GM12878 (cell line): Measurements from ENCODE around the gene FZR1. TPM values are rescaled to one million over a fixed set of nuclear protein-coding genes. Genes with fewer than 3 reads are reported as not detected.

Experiments
- ATAC-seq: fragments of 200-7000 bp; cut with Tn5 transposase; 3 replicates; pipeline ENCODE4 v1.9.1; 2020; ENCODE audit warnings: mild to moderate bottlenecking, moderate library complexity
- BruUV-seq: library from RNA; stranded (reverse); fragments of 400-500 nt; replicated peaks from 2 replicates; lab custom pipeline; 2021; lab: Mats Ljungman, UMichigan
- CTCF ChIA-PET: fragments of 300-600 bp; sonication (Branson Sonifier 250); formaldehyde crosslinking; extraction: SDS; loops from one replicate; lab custom pipeline; 2021; ENCODE audit warnings: inconsistent platforms; lab: Yijun Ruan, JAX
- POLR2A ChIA-PET: fragments of 350-600 bp; formaldehyde crosslinking; extraction: SDS; loops from one replicate; lab custom pipeline; 2021; ENCODE audit warnings: inconsistent platforms; lab: Charles Lee
- RAD21 ChIA-PET: fragments of 300-600 bp; sonication (Branson Sonifier 250); formaldehyde crosslinking; loops from one replicate; lab custom pipeline; 2023; ENCODE audit warnings: antibody characterized with exemption; ENCODE audit not compliant: unreplicated experiment; lab: Charles Lee
- SMC1A ChIA-PET: fragments of 300-600 bp; sonication (Branson Sonifier 250); formaldehyde crosslinking; loops from one replicate; lab custom pipeline; 2023; ENCODE audit not compliant: unreplicated experiment, uncharacterized antibody; lab: Charles Lee
- DNase-seq: peaks from one replicate; pipeline ENCODE4 v3.0.0-alpha.2; 2011; ENCODE audit warnings: low read depth, low spot score
- FAIRE-seq: peaks from 3 replicates; lab custom pipeline; 2011; peaks lifted over from hg19 to GRCh38; lab: Jason Lieb, UNC
- H2AFZ ChIP-seq: 2 replicates; pipeline ENCODE4 v1.6.0; 2011; ENCODE audit warnings: low read depth, low read length, control low read depth; ENCODE audit not compliant: control insufficient read depth
- H3K27ac ChIP-seq: 2 replicates; pipeline ENCODE4 v1.5.1; 2011; ENCODE audit warnings: control low read depth; ENCODE audit not compliant: control insufficient read depth, insufficient read depth
- H3K27me3 ChIP-seq, 2 experiments: replicated peaks in 1 of 2; 2 replicates each; pipeline versions ENCODE4 v1.6.0 to v1.6.1; 2011; ENCODE audit warnings: low read length in 1 of 2; ENCODE audit not compliant: control insufficient read depth in 2 of 2, insufficient read depth in 2 of 2
- H3K36me3 ChIP-seq, 2 experiments: 2 replicates each; pipeline ENCODE4 v1.5.1; 2011; ENCODE audit warnings: low read length in 1 of 2; ENCODE audit not compliant: control insufficient read depth in 2 of 2, insufficient read depth in 2 of 2
- H3K4me1 ChIP-seq: 2 replicates; pipeline ENCODE4 v1.6.1; 2011; ENCODE audit warnings: mild to moderate bottlenecking, low read length, moderate library complexity, mixed read lengths; ENCODE audit not compliant: control insufficient read depth, insufficient read depth
- H3K4me2 ChIP-seq: 2 replicates; pipeline ENCODE4 v1.6.0; 2011; ENCODE audit warnings: control low read depth; ENCODE audit not compliant: control insufficient read depth, insufficient read depth
- H3K4me3 ChIP-seq: fragments of 200-600 bp; sonication (generic); 2 replicates; pipeline ENCODE4 v1.5.1; 2016
- H3K79me2 ChIP-seq: 2 replicates; pipeline ENCODE4 v1.6.0; 2011; ENCODE audit warnings: low read length; ENCODE audit not compliant: control insufficient read depth, insufficient read depth
- H3K9ac ChIP-seq: 2 replicates; pipeline ENCODE4 v1.8.0; 2011; ENCODE audit warnings: low read length, control low read depth, mixed read lengths; ENCODE audit not compliant: control insufficient read depth, insufficient read depth
- H3K9me3 ChIP-seq: replicated peaks from 3 replicates; pipeline ENCODE4 v1.5.1; 2011; ENCODE audit warnings: mild to moderate bottlenecking, low read length; ENCODE audit not compliant: control insufficient read depth, insufficient read depth
- H4K20me1 ChIP-seq: 2 replicates; pipeline ENCODE4 v1.6.0; 2011; ENCODE audit not compliant: control insufficient read depth, insufficient read depth
- CEBPB ChIP-seq, 2 experiments: fragments of 150-350 bp in 1 of 2; IDR thresholded peaks; 2 replicates each; pipeline ENCODE4 v1.6.1; 2012 to 2014; ENCODE audit warnings: low read depth in 2 of 2, low read length in 2 of 2, borderline replicate concordance in 1 of 2, inconsistent platforms in 1 of 2
- MTA2 ChIP-seq: fragments of 450-650 bp; IDR thresholded peaks from 2 replicates; pipeline ENCODE4 v1.6.1; 2016; ENCODE audit warnings: low read depth, mild to moderate bottlenecking, moderate library complexity
- POLR2A ChIP-seq: IDR thresholded peaks from 2 replicates; pipeline ENCODE4 v1.6.1; 2011; ENCODE audit warnings: low read depth, mild to moderate bottlenecking, low read length
- STAT1 ChIP-seq: fragments of 450-650 bp; conservative IDR thresholded peaks from 2 replicates; pipeline ENCODE4 v1.6.1; 2014; ENCODE audit warnings: antibody characterized with exemption, mild to moderate bottlenecking
- ZBTB33 ChIP-seq: fragments of 450-650 bp; IDR thresholded peaks from 2 replicates; pipeline ENCODE4 v1.6.1; 2017; ENCODE audit warnings: mild to moderate bottlenecking
- WGBS: methylation state at CpG from one replicate; pipeline ENCODE4 v1.1.6; 2016; ENCODE audit warnings: low lambda C conversion rate; ENCODE audit not compliant: insufficient replicate concordance, insufficient coverage; ENCODE audit errors: missing lambda C conversion rate; 5-methylcytosine and 5-hydroxymethylcytosine counted together
- in situ Hi-C: fragments of 300-500 bp; cut with MboI; formaldehyde crosslinking; loops from 9 replicates; pipeline ENCODE4 v1.14.3; 2018; ENCODE audit warnings: mixed read lengths
- intact Hi-C: fragments of 100-400 bp; cut with micrococcal nuclease; formaldehyde crosslinking; loops from one replicate; pipeline ENCODE4 v1.14.2; 2022; ENCODE audit not compliant: unreplicated experiment
- polyA plus RNA-seq, 11 experiments: library from polyadenylated mRNA; depleted of rRNA in 4 of 11; unstranded in 6 of 11; stranded (reverse) in 5 of 11; fragments of >200 nt; fragmentation: Nextera tagmentation in 4 of 11; fragmentation: Illumina TruSeq in 1 of 11; extraction: Ambion mirVana in 4 of 11; extraction: Trizol in 1 of 11; gene quantifications; 1 replicate in 1 of 11; 2 replicates in 10 of 11; pipeline versions ENCODE4 v1.2.1 to v1.2.3, GENCODE V29; 2011 to 2016; ENCODE audit warnings: inconsistent platforms in 2 of 11, missing spikeins in 2 of 11, low read depth in 1 of 11
- total RNA-seq, 4 experiments: library from RNA; depleted of rRNA in 3 of 4; stranded (reverse); fragments of >200 nt in 3 of 4; fragmentation: Illumina TruSeq in 1 of 4; extraction: Trizol in 1 of 4; gene quantifications; 2 replicates each; pipeline versions ENCODE4 v1.2.1 to v1.2.3, GENCODE V29; 2013 to 2021

FZR1 gene
- total and polyA plus RNA-seq, 10 of the 15 experiments (the other 5 are each of a cell fraction or from before 2014, with no cell fraction given), result 0.11 to 44.2 (median 29.3) TPM

GRCh38 chr19:3462991-3463713 lies 43.0 kb upstream of the FZR1 start:
- Histone ChIP-seq H3K4me1 (no peaks in the 10 kb centered on the region), H3K9me3 (no peaks in the 10 kb centered on the region), H2AFZ (no peak overlapping the region), H4K20me1 (no peaks in the 10 kb centered on the region), H3K36me3 (peaks cover 0 to 3% of the 10 kb centered on the region in 2 experiments; a peak in 2 of 4 replicates), H3K27me3 (no peaks in the 10 kb centered on the region), H3K27ac (no peak overlapping the region), H3K9ac (no peak overlapping the region), H3K4me3 (no peak overlapping the region), H3K4me2 (no peak overlapping the region), H3K79me2 (no peaks in the 10 kb centered on the region)
- ChIA-PET POLR2A (no interaction called here), CTCF (no interaction called here), RAD21 (no interaction called here), SMC1A (no interaction called here)
- 98% methylated on average over 37 of the region's 58 CpGs for WGBS
- FAIRE-seq (no peak), DNase-seq (no peak), ATAC-seq (no peak)
- in situ Hi-C loops (no loop called here), intact Hi-C loops (no loop called here)
- TSS peak; percentile 61 for BruUV-seq
- TF ChIP-seq STAT1 (no peak), ZBTB33 (no peak), POLR2A (0 out of 2 replicates have a peak, but pooled peaks have one; percentile 3), MTA2 (no peak), CEBPB (IDR thresholded peaks at IDR 0.05; ENCODE audit: borderline replicate concordance in 1 of 2, low read depth in 2 of 2, low read length in 2 of 2) (no peak)
